IgD-negative memory B cell (primary cell): Measurements from ENCODE around the gene DGUOK. TPM values are rescaled to one million over a fixed set of nuclear protein-coding genes. Genes with fewer than 3 reads are reported as not detected.

Experiments used
- H3K27ac Mint-ChIP-seq, 3 donors: one replicate each; pipeline ENCODE4 v1.8.0; 2020 to 2022; ENCODE audit warnings: mild to moderate bottlenecking in 3 of 3, mixed read lengths in 3 of 3, moderate library complexity in 1 of 3
- H3K27me3 Mint-ChIP-seq: one replicate; pipeline ENCODE4 v1.8.0; 2021; ENCODE audit warnings: mixed read lengths
- H3K36me3 Mint-ChIP-seq: one replicate; pipeline ENCODE4 v1.8.0; 2020; ENCODE audit warnings: mild to moderate bottlenecking, mixed read lengths
- H3K4me1 Mint-ChIP-seq, 3 donors: one replicate each; pipeline ENCODE4 v1.8.0; 2020 to 2022; ENCODE audit warnings: mixed read lengths in 3 of 3, mild to moderate bottlenecking in 1 of 3
- H3K4me3 Mint-ChIP-seq, 4 donors: one replicate each; pipeline ENCODE4 v1.8.0; 2020 to 2022; ENCODE audit warnings: mild to moderate bottlenecking in 4 of 4, mixed read lengths in 4 of 4, moderate library complexity in 3 of 4
- H3K9me3 Mint-ChIP-seq, 3 donors: one replicate each; pipeline ENCODE4 v1.8.0; 2020 to 2021; ENCODE audit warnings: mixed read lengths in 3 of 3, mild to moderate bottlenecking in 1 of 3
- polyA plus RNA-seq: library from polyadenylated mRNA; unstranded; fragments of 300-500 nt; fragmentation: Illumina TruSeq; gene quantifications from one replicate; pipeline ENCODE4 v1.2.3, GENCODE V29; 2021

Gene DGUOK
- polyA plus RNA-seq, 1 donor from 2014 or later = 187 TPM

DNA sequence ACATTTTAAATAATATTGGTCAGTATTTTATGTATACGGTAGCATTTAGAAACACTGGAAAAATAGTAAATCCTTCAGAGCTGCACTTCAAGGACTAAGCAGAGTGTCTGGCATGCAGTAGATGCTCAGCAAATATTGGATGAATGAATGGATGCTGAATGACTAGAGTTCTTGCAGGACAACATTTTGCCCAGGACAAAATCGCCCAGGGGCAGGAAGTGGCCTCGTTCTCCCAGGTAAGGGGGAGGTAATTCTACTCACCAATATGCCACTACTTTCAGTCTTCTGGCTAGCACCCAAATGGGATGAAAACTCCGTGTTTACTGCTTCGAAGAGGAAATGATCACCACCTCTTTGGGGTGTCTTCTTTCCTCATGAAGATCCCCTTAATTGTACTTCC is 4.0 kb upstream of the DGUOK start:
- Mint-ChIP-seq H3K4me3 (peak overlapping the region in 1 of 4 donors; percentile 28), H3K27me3 (peaks cover 4% of the 10 kb centered on the region)

DNA sequence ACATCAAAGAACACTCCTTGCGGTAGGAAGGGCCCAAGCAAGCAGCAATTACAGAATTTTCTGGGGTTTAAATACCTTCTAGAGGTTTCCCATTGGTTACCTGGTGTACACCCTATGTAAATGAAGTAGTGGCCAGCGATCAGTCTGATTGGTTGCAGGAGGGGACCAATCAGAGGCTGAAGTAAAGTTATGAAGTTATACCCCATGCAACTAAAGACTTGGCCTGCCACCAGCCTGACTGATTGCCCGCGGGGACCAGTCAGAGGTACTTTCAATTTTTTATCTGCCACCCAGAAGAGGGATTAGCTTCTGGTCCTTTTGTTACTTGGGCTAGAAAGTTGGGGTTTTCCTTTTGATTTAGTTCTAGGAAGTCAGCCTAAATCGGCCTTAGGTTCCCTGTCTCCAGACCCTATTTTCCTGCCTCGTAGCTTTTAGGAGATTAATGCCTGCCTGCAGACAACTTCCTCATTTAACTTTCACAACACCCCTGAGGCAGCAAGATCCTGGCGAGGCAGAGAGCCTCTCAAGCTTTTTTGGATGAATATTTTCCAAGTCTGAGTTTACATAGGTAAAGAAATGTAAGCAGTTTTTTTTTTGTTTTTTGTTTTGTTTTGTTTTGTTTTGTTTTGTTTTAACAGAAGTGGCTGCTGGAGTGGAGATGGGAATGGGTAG is 1.5 kb upstream of the DGUOK start:
- H3K27ac Mint-ChIP-seq = peak overlapping the region; percentile 27 to 58 (median 31)
- H3K9me3 Mint-ChIP-seq = peaks cover 0 to 2% (median 0%) of the 10 kb centered on the region in 3 donors
- no peaks in the 10 kb centered on the region for H3K27me3 Mint-ChIP-seq
- no peaks in the 10 kb centered on the region for H3K36me3 Mint-ChIP-seq
- H3K4me1 Mint-ChIP-seq = peaks cover 27 to 41% (median 36%) of the 10 kb centered on the region in 3 donors
- H3K4me3 Mint-ChIP-seq = peak overlapping the region in 3 of 4 donors; percentile 4 to 72 (median 68)

More for the DNA sequence above, 4.0 kb upstream of the DGUOK start:
- Mint-ChIP-seq H3K4me1 (peaks cover 10 to 19% (median 13%) of the 10 kb centered on the region in 3 donors), H3K36me3 (no peaks in the 10 kb centered on the region), H3K9me3 (peaks cover 0 to 2% (median 0%) of the 10 kb centered on the region in 3 donors), H3K27ac (peak overlapping the region in 1 of 3 donors; percentile 74)

DNA sequence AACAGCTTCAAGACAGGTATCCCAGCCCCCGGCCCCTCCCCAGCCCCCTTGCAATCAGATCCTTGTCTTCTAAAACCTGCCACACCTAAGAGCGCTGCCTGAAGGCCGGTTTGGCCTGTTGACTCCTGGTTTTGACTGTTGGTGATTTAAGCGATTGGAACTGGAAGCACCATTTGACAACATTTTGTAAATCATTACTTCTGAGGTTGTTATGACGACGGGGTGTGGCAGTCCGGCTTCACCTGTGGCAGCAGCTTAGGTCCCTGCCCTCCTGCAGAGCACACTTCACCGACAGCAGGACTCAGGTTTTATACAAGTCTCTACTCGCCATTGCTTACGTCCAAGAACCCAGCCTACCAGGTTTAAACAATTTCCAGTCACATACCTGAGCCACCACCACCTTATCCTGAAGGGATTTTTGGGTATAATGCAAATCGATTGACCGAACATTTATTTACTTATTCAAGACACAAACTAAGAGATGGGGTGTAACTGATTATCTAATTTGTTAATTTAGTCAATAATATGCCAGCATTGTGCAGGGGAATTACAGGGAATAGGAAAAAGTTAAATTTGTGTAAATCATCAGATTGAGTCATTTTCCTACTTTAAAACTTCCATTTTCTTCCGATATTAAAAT is 707 bp upstream of the DGUOK start:
- no peaks in the 10 kb centered on the region for H3K27me3 Mint-ChIP-seq
- peak overlapping the region; percentile 83 to 97 (median 85) for H3K27ac Mint-ChIP-seq
- peak overlapping the region; percentile 68 to 94 (median 86) for H3K4me3 Mint-ChIP-seq
- H3K4me1 Mint-ChIP-seq = peaks cover 30 to 43% (median 37%) of the 10 kb centered on the region in 3 donors
- peaks cover 0 to 2% (median 0%) of the 10 kb centered on the region in 3 donors for H3K9me3 Mint-ChIP-seq
- no peaks in the 10 kb centered on the region for H3K36me3 Mint-ChIP-seq

DNA sequence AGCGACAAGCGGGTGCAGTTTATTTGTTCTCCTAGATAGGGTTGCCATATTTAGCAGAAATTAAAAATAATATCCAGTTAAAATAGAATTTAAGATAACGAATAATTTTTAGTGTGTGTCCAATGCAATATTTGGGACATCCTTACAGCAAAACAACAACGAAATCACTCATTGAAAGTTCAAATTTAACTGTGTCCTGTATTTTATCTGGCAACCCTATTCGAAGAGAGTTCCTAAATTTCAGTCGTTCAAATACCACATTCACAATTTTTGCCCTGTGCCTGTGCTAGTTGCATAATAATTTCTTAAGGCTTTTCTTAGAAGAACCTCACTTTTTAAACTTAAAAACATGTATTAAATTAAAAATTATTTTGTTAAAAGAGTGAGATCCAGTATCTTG is 664 bp downstream of the DGUOK start:
- peaks cover 33 to 55% (median 42%) of the 10 kb centered on the region in 3 donors for H3K4me1 Mint-ChIP-seq
- H3K9me3 Mint-ChIP-seq = peaks cover 0 to 2% (median 0%) of the 10 kb centered on the region in 3 donors
- no peaks in the 10 kb centered on the region for H3K27me3 Mint-ChIP-seq
- peak overlapping the region; percentile 85 to 99 (median 97) for H3K27ac Mint-ChIP-seq
- H3K36me3 Mint-ChIP-seq = peaks cover 2% of the 10 kb centered on the region
- peak overlapping the region; percentile 68 to 95 (median 92) for H3K4me3 Mint-ChIP-seq

DNA sequence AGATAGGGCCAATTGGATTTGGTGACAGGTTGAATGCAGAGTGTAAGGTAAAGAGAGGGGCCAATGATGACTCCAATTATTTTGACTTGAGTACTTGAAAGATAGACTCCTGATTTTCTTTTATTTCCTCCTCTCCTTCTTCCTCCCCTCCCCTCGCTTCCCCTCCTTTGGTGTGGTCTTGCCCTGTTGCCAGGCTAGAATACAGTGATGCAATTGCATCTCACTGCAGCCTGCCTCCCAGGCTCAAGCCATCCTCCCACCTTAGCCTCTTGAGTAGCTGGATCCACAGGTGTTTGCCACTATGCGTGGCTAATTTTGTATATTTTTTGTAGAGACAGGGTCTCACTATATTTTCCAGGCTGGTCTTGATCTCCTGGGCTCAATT is 2.3 kb downstream of the DGUOK start:
- peak overlapping the region; percentile 41 to 87 (median 81) for H3K4me3 Mint-ChIP-seq
- peak overlapping the region; percentile 57 to 83 (median 71) for H3K27ac Mint-ChIP-seq
- peaks cover 0 to 2% (median 0%) of the 10 kb centered on the region in 3 donors for H3K9me3 Mint-ChIP-seq
- H3K36me3 Mint-ChIP-seq = peaks cover 2% of the 10 kb centered on the region
- no peaks in the 10 kb centered on the region for H3K27me3 Mint-ChIP-seq
- H3K4me1 Mint-ChIP-seq = peaks cover 35 to 55% (median 43%) of the 10 kb centered on the region in 3 donors

DNA sequence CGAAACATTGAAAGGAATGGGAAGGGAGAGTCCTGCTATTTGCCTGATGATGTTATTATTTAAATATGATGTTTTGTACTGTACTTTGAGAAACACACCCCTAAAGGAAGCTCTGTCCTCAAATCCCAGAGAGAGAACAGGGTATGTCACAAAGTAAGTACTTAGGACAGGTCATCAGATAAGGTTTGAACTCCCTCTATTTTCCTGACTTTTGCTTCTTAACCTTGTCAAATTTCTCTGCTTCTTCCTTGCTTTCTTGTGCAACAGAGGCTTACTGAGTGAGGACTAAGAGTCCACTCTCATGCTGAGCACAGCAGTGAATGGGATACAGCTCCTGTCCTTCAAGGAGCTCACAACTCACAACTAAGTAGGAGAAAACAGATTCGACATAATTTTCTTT is 3.7 kb downstream of the DGUOK start:
- peak overlapping the region in 1 of 4 donors; percentile 80 for H3K4me3 Mint-ChIP-seq
- peaks cover 35 to 56% (median 43%) of the 10 kb centered on the region in 3 donors for H3K4me1 Mint-ChIP-seq
- H3K27me3 Mint-ChIP-seq = no peaks in the 10 kb centered on the region
- H3K27ac Mint-ChIP-seq = peak overlapping the region in 2 of 3 donors; percentile 57 to 83
- H3K9me3 Mint-ChIP-seq = no peaks in the 10 kb centered on the region
- H3K36me3 Mint-ChIP-seq = peaks cover 2% of the 10 kb centered on the region

DNA sequence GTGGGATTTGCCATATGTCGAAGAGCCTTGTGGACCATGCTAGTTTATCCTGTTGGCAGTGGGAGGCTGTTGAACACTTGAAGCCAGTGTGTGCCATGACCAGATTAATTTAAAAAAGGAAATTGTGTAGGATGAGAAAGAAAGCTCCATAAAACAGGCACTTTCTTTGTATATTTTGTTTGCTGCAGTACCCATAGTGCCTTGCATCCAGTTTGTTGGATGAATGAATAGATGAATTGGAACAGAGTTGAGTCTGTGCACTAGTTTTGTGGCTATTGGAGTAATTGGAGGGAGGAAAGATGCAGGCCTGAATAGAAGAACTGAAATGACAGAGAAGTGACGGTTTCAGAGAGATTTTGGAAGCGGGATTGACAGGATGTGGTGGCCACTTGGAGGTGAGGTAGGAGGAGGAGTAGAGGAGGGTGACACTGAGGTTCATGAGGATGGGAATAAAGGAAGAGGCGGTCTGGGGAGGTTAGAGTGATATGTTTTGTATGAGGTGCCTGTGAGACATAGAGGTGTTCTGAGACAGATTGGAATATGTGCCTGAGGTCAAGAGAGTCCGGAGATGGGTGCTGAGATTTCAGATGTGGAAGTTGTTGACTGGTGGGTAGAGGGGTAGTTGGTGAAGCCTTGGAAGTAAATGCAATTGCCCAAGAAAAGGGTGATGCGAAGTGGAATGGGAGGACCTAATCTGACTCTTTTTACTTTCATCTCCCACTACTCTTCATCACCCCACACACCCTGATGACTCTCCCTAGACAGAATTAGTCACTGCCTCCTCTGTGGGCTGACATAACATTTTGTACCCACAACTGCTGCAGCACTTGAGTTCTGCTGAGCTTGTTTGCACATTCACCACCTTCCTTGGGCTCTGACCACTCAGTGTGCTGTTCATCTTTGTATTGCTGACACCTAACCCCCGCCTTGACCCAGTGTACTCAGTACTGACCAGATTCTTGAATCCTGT is 5.1 kb downstream of the DGUOK start:
- Mint-ChIP-seq H3K4me3 (peak overlapping the region in 1 of 4 donors; percentile 46), H3K27me3 (no peaks in the 10 kb centered on the region), H3K9me3 (no peaks in the 10 kb centered on the region), H3K27ac (peak overlapping the region in 2 of 3 donors; percentile 9 to 29), H3K4me1 (peaks cover 35 to 60% (median 38%) of the 10 kb centered on the region in 3 donors), H3K36me3 (peaks cover 2% of the 10 kb centered on the region)

DNA sequence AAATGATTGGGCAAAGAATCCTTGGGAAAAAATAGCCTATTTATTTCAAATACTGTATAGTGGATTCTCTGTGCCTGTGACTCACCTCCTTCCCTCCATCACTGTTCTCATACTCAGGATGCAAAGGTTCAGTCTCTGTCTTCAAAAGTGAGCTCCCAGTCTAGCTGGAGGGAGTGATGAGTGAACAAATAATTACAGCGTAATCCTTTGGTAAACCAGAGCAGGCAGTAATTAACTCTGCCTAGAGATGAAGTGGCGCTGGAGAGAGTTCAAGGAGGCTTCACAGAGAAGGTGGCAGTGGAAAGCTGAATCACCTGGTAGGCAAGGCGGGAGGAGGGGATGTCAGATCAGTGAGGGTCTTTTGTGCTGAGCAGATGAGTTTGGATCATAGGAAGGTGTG is 6.5 kb downstream of the DGUOK start:
- Mint-ChIP-seq H3K4me1 (peaks cover 40 to 68% (median 43%) of the 10 kb centered on the region in 3 donors), H3K9me3 (no peaks in the 10 kb centered on the region), H3K4me3 (no peak overlapping the region), H3K27ac (peak overlapping the region in 1 of 3 donors; percentile 72), H3K36me3 (peaks cover 2% of the 10 kb centered on the region), H3K27me3 (no peaks in the 10 kb centered on the region)

DNA sequence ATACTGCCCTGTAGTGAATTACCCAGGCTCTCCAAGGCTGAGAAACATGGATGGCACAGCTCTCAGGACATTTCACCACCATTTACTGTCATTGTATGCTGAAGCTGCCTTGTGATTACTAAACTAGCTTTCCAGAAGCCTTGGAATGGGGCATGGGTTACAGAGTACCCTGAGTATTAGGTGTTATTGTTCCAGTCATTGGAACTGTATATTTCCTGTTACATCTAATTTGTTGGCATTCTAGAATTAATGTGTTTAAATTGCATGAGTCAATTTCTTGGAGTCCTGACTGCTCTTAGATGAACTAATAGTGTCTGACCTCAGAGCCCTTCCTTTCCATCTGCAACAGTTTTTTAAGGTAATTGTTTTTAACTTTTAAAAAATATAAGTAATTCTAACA is 9.0 kb downstream of the DGUOK start:
- Mint-ChIP-seq H3K4me3 (no peak overlapping the region), H3K36me3 (peaks cover 2% of the 10 kb centered on the region), H3K27me3 (no peaks in the 10 kb centered on the region), H3K9me3 (no peaks in the 10 kb centered on the region), H3K27ac (peak overlapping the region in 1 of 3 donors; percentile 15), H3K4me1 (peaks cover 28 to 52% (median 30%) of the 10 kb centered on the region in 3 donors)

DNA sequence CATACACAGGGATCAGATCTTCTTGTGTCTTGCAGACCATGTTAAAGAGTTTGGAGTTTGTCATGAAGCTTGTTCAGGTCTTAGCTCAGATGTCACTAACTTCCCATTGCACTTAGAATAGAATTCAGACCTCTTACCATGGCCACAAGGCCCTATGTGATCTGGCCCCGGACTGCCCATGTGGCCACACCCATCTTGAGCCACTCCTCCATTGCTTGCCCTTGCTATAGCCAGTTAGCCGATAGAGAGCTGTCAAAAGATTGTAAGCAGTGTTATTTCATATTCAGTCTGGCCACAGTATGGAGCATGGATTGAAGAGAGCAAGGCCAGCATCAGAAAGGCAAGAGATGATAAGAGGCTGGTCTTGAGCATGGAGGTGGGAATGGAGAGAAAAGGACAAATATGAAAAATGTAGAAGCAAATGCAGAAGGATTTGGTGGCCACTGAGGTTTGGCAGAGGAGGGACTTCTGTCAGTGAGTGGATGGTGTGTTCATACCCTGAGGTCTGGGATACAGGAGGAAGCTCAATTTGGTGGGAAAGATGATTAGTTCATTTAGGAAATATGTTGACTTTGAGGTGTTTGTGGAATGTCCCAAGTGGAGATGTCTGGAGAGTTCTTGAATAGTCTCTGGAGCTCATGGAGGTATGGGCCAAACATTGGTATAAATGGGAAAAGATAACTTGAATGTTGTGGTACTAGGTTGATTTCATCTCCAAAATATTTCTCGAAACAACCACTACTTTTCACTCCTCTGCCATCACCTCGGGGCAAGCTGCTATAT is 10.6 kb downstream of the DGUOK start:
- H3K9me3 Mint-ChIP-seq = no peaks in the 10 kb centered on the region
- peaks cover 27 to 41% (median 35%) of the 10 kb centered on the region in 3 donors for H3K4me1 Mint-ChIP-seq
- H3K4me3 Mint-ChIP-seq = no peak overlapping the region
- no peaks in the 10 kb centered on the region for H3K36me3 Mint-ChIP-seq
- no peaks in the 10 kb centered on the region for H3K27me3 Mint-ChIP-seq
- peak overlapping the region in 1 of 3 donors; percentile 7 for H3K27ac Mint-ChIP-seq

DNA sequence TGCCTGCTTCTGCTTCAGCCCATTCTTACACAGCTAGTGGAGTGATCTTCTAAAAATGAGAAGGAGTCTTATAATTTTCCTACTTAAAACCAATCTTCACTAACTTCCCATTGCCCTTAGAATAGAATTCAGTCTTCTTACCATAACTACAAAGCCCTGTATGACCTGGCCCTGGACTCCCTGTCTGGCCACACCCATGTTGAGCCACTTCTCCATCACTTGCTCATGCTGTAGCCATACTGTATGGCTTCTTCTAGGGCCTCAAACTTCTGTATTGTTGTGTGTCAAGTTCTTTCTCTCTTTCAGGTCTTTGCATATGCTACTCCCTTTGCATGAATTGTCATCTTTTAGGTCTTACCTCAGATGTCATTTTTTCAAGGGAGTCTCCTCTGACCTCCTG is 11.2 kb downstream of the DGUOK start:
- H3K36me3 Mint-ChIP-seq = no peaks in the 10 kb centered on the region
- peaks cover 27 to 40% (median 32%) of the 10 kb centered on the region in 3 donors for H3K4me1 Mint-ChIP-seq

DNA sequence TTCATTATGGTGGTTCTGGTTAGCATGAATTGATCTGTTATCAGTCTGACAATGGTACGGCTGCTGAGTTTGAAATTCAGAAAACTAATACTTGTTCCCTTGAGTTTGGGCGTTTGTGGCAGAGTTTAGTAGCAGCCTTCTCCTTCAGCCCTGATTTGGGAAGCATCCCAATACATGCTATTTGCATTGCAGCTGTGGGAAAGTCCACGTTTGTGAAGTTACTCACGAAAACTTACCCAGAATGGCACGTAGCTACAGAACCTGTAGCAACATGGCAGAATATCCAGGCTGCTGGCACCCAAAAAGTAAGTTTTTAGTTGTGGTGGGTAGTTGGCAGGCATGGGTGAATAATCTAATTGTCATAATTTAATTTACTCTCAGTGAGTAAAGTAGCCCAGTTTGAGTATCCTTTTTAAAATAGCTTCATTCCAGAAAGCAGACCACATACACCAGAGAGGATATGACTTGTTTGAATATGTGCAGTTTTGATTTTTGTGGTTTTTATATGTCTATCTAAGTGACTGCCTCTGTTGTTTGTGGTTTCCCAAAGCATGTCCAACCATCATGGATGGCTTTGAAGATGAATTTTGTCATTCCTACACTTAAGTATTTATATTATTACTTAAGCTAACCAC is 12.2 kb downstream of the DGUOK start:
- Mint-ChIP-seq H3K27ac (no peak overlapping the region), H3K36me3 (no peaks in the 10 kb centered on the region), H3K4me3 (peak overlapping the region in 1 of 4 donors; percentile 34), H3K27me3 (no peaks in the 10 kb centered on the region), H3K4me1 (peaks cover 25 to 35% (median 27%) of the 10 kb centered on the region in 3 donors), H3K9me3 (no peaks in the 10 kb centered on the region)

More for the DNA sequence above, 11.2 kb downstream of the DGUOK start:
- no peaks in the 10 kb centered on the region for H3K9me3 Mint-ChIP-seq
- H3K27ac Mint-ChIP-seq = no peak overlapping the region
- no peaks in the 10 kb centered on the region for H3K27me3 Mint-ChIP-seq
- H3K4me3 Mint-ChIP-seq = no peak overlapping the region

DNA sequence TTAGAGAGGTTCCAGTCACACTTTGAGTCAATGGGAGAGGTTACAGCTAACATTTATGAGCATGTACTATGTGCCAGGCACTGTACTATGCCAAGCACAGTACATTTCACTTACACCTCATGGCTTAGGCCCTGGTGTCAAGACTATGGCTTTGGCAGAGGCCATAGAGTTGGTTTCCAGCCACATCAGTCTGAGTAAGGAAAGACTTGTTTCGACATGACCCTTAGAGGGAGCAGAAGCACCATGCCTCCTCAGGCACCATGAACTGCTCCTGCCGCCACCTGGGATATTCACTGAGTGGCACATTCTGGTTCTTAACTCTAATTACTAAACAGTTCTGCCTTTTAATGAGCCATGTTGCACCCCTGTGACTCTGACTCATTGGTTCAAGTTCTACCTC is 12.7 kb downstream of the DGUOK start:
- Mint-ChIP-seq H3K27ac (no peak overlapping the region), H3K9me3 (no peaks in the 10 kb centered on the region), H3K27me3 (no peaks in the 10 kb centered on the region), H3K4me3 (no peak overlapping the region), H3K36me3 (no peaks in the 10 kb centered on the region), H3K4me1 (peaks cover 26 to 38% (median 27%) of the 10 kb centered on the region in 3 donors)
